Measurements from ENCODE around the gene TARBP2. TPM values are rescaled to one million over a fixed set of nuclear protein-coding genes. Genes with fewer than 3 reads are reported as not detected.

TARBP2 gene
- total and polyA plus RNA-seq, 8 donors: 22.6 to 36.5 (median 28.6) TPM; not detected in 1

GRCh38 chr12:53530061-53530460, 29.0 kb downstream of the TARBP2 start:
- no peaks in the 10 kb centered on the region for H3K4me1 ChIP-seq
- no peak for DNase-seq
- 82 to 94% (median 92%) methylated on average over 2 of the region's 2 CpGs for WGBS, 5 donors
- H3K27ac ChIP-seq: no peak overlapping the region
- H3K27me3 ChIP-seq: no peaks in the 10 kb centered on the region
- TF ChIP-seq POLR2AphosphoS5 (IDR thresholded peaks at IDR 0.05) (no peak), EP300 (IDR thresholded peaks at IDR 0.05) (no peak), POLR2A (IDR thresholded peaks at IDR 0.05) (no peak), CTCF (IDR thresholded peaks at IDR 0.05) (no peak)
- H3K9me3 ChIP-seq: no peaks in the 10 kb centered on the region
- intact Hi-C loops (cut with DNase I; ENCODE audit: low total_unique reads): no loop called here
- H3K36me3 ChIP-seq: peaks cover 69 to 100% (median 100%) of the 10 kb centered on the region in 4 donors
- no peak overlapping the region for H3K4me3 ChIP-seq

DNA sequence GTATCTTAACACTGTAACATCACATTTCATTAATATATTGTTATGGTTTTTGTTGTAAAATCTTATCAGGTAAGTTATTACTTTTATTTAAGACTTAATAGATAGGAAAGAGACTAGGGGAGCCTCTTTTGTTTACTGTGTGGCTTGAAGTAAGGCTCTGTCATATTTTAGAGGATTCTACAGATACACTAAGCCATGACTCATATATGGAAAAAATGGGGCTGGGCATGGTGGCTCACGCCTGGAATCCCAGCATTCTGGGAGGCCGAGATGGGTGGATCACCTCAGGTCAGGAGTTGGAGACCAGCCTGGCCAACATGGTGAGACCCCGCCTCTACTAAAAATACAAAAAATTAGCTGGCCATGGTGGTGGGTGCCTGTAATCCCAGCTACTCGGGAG, 29.8 kb downstream of the TARBP2 start:
- no peak overlapping the region for H3K27ac ChIP-seq
- no peaks in the 10 kb centered on the region for H3K9me3 ChIP-seq
- no peaks in the 10 kb centered on the region for H3K27me3 ChIP-seq
- no peak for DNase-seq
- H3K4me3 ChIP-seq: no peak overlapping the region
- peaks cover 69 to 100% (median 100%) of the 10 kb centered on the region in 4 donors for H3K36me3 ChIP-seq
- no peaks in the 10 kb centered on the region for H3K4me1 ChIP-seq
- intact Hi-C loops (cut with DNase I; ENCODE audit: low total_unique reads): no loop called here
- no peak for TF ChIP-seq POLR2A (IDR thresholded peaks at IDR 0.05)
- TF ChIP-seq EP300 (IDR thresholded peaks at IDR 0.05): no peak
- TF ChIP-seq POLR2AphosphoS5 (IDR thresholded peaks at IDR 0.05): no peak
- no peak for TF ChIP-seq CTCF (IDR thresholded peaks at IDR 0.05)
- WGBS, 5 donors: 88 to 95% (median 93%) methylated on average over 4 of the region's 4 CpGs

DNA sequence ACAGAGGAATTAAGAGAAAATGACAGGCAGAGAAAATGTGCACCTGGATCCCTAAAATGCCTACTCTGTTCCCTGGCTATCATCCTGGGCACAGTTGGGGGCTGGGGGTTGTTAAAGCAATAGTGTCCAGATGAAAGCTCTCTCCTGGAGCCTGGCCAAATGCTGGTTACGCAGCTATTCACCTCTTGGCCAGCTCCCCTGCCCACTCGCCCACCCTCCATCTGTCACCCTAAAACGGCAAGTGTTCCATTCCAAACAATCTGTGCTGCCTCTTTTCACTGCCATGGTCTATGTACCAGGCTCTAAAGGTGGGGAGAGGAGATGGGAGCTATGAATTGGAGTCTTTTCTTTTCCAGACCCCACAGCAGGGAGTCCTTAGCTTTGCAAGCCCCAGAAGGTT, 30.9 kb downstream of the TARBP2 start:
- no peak for DNase-seq
- TF ChIP-seq EP300 (IDR thresholded peaks at IDR 0.05): no peak
- no peak for TF ChIP-seq POLR2A (IDR thresholded peaks at IDR 0.05)
- TF ChIP-seq POLR2AphosphoS5 (IDR thresholded peaks at IDR 0.05): no peak
- no peak for TF ChIP-seq CTCF (IDR thresholded peaks at IDR 0.05)
- Histone ChIP-seq H3K27ac (no peak overlapping the region), H3K9me3 (no peaks in the 10 kb centered on the region), H3K36me3 (peaks cover 76 to 100% (median 100%) of the 10 kb centered on the region in 4 donors), H3K4me1 (peaks cover 0 to 1% (median 0%) of the 10 kb centered on the region in 4 donors), H3K27me3 (no peaks in the 10 kb centered on the region), H3K4me3 (no peak overlapping the region)
- intact Hi-C loops (cut with DNase I; ENCODE audit: low total_unique reads): no loop called here
- 58 to 77% (median 69%) methylated on average over 3 of the region's 3 CpGs for WGBS, 5 donors

DNA sequence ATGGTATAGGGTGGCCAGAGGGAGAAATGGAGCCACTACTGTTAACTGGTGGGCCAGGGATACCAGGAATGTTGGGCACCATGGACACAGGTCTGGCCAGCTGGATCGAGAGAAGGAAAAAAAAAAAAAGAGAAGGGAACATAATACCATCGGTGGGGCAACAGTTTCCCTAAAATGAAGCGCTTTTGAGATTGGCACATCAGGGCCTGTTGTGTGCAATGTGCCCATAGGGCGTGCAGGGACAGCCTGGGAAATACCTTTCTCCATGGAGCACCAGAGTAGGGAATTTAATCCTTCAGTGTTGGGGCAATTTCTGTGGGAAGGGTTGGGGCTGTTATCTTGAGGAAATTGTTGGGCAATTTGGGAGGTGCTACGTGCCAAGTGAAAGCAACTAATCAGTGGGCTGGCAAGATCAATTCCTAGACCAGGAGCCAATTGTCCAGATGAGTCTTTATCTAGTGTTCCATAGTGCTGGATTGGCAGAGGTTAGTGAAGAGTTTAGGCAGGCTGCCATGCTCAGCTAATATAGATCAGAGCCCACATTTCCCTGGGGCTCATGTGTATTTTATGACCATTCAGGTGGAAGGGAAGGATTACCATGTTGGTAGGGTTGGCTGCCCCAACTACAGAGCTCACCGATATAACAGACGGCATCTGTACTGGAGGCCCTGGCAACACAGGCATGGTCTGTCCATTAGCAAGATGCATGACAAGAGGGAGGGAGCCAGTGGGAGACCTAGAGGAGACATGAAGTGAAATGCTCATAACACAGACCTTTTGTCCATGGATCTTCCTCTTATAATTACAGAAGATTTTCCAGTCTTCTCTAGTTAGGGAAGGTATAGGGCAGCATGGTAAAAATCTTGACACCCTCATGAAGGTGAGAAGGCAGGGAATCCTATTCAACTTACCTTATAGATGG, 31.7 kb downstream of the TARBP2 start:
- WGBS, 5 donors: 85 to 91% (median 89%) methylated on average over 7 of the region's 7 CpGs
- peaks cover 76 to 100% (median 100%) of the 10 kb centered on the region in 4 donors for H3K36me3 ChIP-seq
- no peaks in the 10 kb centered on the region for H3K27me3 ChIP-seq
- peaks cover 0 to 9% (median 4%) of the 10 kb centered on the region in 4 donors for H3K4me1 ChIP-seq
- intact Hi-C loops (cut with DNase I; ENCODE audit: low total_unique reads): no loop called here
- no peaks in the 10 kb centered on the region for H3K9me3 ChIP-seq
- TF ChIP-seq EP300 (IDR thresholded peaks at IDR 0.05): no peak
- TF ChIP-seq CTCF (IDR thresholded peaks at IDR 0.05): no peak
- no peak for TF ChIP-seq POLR2AphosphoS5 (IDR thresholded peaks at IDR 0.05)
- no peak for TF ChIP-seq POLR2A (IDR thresholded peaks at IDR 0.05)
- no peak for DNase-seq
- H3K27ac ChIP-seq: no peak overlapping the region
- H3K4me3 ChIP-seq: no peak overlapping the region
